HL-60/S4 (cell line): ENCODE data around the gene LHFPL6.

ENCODE experiments used
- in situ Hi-C: fragments of 300-500 bp; cut with MboI; formaldehyde crosslinking; loops from 2 replicates; pipeline ENCODE4 v1.14.3; 2022; ENCODE audit warnings: low sequenced_read_pairs

Gene LHFPL6

GRCh38 chr13:39324806-39325311 lies 278.1 kb downstream of the LHFPL6 start:
- in situ Hi-C loops: no loop called here

- in situ Hi-C loops: no loop called here
Measured at GRCh38 chr13:39322836-39323585, 280.0 kb downstream of the LHFPL6 start.

- in situ Hi-C loops: no loop called here
Measured at GRCh38 chr13:39321574-39321973, 281.4 kb downstream of the LHFPL6 start.

- in situ Hi-C loops: no loop called here
Measured at GRCh38 chr13:39318161-39318560, 284.8 kb downstream of the LHFPL6 start.

- in situ Hi-C loops: no loop called here
Measured at GRCh38 chr13:39317291-39317690, 285.7 kb downstream of the LHFPL6 start.

- in situ Hi-C loops: no loop called here
Measured at GRCh38 chr13:39315796-39316195, 287.2 kb downstream of the LHFPL6 start.

GRCh38 chr13:39313721-39314120 lies 289.3 kb downstream of the LHFPL6 start:
- in situ Hi-C loops: no loop called here

GRCh38 chr13:39312596-39312995 lies 290.4 kb downstream of the LHFPL6 start:
- in situ Hi-C loops: no loop called here

- in situ Hi-C loops: no loop called here
Measured at GRCh38 chr13:39311619-39312018, 291.4 kb downstream of the LHFPL6 start.

GRCh38 chr13:39310961-39311360 lies 292.0 kb downstream of the LHFPL6 start:
- in situ Hi-C loops: no loop called here

GRCh38 chr13:39306639-39307589 lies 296.1 kb downstream of the LHFPL6 start:
- in situ Hi-C loops: no loop called here

- in situ Hi-C loops: no loop called here
Measured at GRCh38 chr13:39302820-39303219, 300.2 kb downstream of the LHFPL6 start.

GRCh38 chr13:39298951-39299350 lies 304.0 kb downstream of the LHFPL6 start:
- in situ Hi-C loops: no loop called here

GRCh38 chr13:39297664-39298171 lies 305.3 kb downstream of the LHFPL6 start:
- in situ Hi-C loops: no loop called here

GRCh38 chr13:39297023-39297422 lies 306.0 kb downstream of the LHFPL6 start:
- in situ Hi-C loops: no loop called here

GRCh38 chr13:39296193-39296592 lies 306.8 kb downstream of the LHFPL6 start:
- in situ Hi-C loops: no loop called here
